GM19328 (cell line): ENCODE data around the gene PFN2.
"Not testable (repeated sequence)": the region's sequence is repeated elsewhere in the genome, so short reads cannot be mapped to it uniquely, and the experiment has no call there.

Experiments used
- ATAC-seq: cut with Tn5 transposase; IDR thresholded peaks from one replicate; pipeline ENCODE4 v1.9.1; 2021; ENCODE audit warnings: mild to moderate bottlenecking, moderate library complexity; ENCODE audit not compliant: unreplicated experiment

The PFN2 gene

DNA sequence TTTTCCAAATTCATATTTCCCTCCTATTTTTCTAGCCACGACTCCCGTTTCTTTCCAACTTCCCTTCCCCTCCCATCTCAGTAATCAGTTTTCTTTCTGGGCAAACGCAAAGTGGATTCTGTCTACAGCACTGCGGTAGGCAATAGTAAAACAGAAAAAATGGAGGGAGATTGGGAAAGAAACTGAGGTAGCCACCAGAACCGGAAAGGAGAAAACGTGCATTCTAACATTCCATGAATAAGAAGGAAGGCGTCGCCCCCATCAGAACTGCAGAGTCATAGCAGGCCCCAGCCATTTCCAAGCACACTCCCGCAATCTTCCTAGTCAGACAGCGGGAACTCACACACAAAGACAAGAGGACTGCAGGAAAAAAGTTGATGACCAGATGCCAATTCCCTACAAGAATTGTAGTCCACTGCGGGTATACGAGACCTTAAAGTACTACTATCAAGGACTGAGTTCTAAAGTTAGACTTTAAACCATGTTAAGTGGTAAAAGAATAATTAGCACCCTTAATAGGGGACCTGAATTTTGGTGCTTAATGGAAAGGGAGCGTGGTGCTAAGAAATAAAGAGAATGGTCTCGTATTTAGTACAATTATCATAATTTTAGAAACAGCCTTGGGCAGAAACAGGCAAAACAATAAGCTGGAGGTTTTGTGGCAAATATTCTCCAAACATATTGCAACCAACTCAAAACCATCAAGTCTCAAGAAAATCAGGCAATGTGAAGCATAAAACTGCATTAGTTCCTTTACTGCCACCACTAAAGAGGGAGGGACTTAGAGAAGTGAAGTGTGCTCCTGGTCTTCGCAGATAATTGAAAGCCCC lies 1.4 kb downstream of the PFN2 start:
- no peak for ATAC-seq

DNA sequence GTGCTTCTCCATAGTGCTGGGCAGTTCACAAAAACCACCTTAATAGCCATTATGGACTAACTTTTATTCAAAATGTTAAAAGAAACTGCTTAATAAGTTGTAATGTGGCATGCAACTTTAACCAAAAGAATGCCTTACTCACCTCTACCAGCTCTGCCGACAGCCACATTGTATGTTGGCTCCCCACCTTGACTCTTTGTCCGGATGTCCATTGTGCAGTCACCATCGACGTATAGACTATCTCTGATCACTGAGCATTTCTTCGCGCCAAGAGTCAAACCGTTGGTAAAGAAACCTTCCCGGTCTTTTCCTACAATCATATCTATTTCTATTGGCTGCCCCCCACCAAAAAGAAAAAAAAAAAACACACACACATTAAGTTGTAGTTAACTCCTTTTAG lies 2.5 kb downstream of the PFN2 start:
- ATAC-seq, result no peak

DNA sequence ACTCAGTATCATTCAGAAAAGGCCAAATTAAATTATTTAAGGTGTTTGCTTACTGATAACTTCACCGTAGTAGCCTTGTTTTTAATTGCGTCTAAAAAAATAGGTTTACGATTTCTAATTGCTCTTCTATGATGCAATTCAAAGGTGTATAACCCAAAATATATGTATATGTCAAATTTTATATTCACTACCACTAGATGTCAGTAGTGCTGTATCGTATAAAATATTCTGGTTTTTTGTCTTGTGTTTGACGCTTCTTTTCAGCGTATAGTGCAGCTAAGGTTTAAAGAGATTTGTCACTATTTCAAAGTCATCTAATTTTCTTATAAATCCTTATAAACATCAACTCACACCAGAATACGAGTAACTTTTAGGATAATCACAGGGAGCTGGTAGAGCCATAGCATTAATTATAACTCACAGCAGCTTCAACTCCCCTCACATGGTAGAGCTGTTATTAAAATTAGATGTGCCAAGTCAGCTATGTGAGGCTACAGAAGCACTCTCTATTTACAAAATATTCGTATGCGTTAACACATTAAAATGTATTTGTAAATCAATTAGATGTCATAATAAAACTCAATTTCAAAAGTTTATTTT lies 3.5 kb downstream of the PFN2 start:
- ATAC-seq, result no peak

DNA sequence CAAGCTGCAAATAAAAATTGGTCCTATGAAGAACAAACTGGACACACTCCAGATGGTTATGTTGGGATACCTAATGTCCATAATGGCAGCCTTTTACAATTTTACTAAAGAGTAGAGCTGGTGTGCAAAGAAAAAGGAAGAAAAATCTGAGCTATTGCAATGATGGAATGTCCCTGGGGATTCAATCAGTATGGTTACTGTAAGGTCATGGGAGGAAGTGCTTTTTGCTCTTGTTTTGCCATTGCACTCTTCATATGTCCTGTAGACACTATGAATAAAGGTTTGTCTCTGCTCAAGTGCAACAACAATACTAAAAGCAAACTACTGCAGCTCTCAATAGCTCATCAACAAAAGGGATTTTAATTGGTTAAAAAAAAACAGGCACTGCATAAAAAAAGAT lies 5.4 kb downstream of the PFN2 start:
- ATAC-seq, result no peak

DNA sequence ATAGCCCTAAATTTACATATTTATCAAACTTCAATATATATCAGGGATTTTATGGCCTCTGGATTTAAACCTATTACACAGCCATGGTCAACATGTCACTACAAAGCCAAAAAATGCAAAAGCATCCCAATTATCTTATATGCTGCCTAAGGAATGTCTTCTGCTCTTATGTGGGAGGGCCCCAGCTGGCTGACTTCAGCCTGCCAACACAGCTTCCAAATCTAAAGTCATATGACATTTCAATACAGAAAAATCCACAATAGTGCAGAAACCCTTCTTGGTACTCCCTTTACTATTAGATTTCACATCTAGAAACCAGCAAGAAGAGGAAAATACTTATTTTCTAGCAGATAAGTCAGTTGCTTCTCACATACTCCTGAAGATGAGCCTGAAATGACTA lies 6.4 kb downstream of the PFN2 start:
- ATAC-seq, result no peak

DNA sequence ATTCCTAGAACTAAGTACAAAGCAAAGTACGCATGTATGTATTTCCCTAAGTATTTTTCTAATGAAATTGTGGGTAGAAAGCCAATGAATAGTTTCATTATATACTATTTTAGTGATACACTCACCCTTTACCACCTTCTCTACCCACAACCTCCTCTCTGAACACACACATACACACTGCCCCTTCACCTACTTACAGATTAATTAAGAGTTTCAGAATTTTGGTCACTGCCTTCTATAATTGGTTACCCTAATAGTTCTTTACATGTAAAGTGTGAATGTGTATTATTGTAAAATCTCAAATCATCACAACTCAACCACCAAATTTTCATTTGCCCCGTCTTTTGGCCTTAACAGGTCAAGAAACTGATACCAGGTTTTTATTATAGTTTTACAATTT lies 7.2 kb downstream of the PFN2 start:
- ATAC-seq, result no peak

DNA sequence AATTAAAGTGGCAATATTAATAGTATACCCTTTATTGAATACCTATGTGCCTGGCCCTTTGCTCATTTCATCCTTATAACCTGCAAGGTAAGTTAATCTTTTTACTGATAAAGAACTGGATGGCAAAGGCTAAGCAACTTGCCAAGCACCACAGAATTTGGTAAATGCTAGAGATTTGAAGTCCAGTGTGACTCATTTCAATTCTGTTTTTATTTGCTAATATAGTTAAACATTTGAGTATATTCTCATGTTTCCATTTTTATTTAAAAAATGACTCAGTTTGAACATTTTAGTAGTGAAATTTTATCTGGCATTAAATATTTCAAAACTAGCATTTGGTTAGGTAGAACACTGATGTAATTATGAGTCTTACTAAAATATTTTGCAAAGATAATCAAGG lies 11.3 kb downstream of the PFN2 start:
- no peak for ATAC-seq

DNA sequence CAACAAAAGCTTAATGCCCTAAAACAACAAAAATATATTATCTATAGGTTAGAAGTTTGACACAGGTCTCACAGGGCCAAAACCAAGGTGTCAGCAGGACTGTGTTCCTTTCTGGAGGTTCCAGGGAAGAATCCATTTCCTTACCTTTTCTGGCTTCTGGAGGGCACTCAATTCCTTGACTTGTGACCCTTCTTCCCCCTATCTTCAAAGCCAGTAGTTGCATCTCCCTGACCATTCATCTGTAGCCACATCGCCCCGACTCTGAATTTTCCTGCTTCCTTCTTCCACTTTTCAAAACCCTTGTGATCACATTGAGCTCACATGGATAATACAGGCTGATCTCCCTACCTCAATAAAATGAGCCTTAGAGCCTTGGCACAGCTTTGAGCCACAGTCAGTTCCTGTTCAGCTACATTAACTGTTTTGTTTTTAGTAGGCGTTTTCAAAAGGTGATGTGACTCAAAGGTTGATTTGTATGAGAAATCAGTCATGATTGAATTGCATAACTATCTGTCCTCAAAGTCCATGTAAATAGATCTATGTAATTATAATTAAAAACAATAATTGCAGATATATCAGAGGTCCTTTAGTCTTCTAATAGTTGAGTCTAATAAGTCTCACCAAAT lies 12.4 kb downstream of the PFN2 start:
- ATAC-seq, result no peak

DNA sequence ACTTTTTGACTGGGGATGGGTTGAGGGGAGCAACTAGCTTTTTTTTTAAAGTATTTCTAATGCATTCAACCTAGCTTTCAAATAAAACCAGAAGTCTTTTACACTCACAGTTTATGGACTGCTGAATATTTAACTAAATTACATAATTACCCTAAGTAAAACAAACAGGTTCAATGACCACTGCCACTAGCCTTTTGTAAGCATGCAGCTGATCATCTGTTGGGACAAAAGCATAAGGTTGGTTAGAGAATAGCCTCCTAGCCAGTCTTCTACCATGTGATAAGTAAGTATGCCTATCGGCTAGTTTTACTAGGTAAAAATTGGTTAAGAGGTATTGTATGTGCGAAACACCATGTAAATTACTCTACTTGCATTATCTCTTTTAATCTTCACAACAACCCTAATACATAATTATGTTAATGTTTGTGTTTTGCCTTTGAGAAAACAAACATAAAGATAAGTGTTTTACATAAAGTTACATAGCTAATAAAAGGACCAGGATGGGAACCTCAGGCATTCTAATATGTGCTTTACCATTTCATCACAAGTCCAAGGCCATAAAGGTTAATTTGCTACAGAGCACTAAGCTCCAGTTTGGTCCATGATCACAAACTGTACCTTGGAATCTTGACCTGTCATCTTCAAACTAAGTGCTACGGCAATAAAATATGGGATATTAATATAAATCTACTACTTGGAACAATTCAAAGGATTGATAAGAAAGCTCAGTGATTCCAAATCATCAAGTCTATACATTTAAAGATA lies 13.2 kb downstream of the PFN2 start:
- no peak for ATAC-seq

DNA sequence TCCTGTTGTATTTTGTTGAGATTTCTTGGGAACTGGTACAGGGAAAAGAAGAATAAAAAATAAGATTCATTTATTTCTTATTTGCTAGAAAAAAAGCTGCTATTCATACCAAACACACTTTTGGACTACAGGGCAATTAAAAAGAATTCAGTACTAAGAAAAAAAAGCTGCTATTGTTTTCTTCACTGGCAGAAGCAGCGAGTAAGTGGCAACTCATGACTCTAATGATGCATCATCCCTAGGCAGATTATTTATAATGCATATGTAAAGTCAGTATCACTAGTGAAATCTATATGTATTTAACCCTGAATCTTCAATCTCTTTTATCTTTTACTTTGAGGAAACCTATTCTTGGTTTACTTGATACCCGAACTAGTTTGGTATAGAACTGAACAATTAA lies 15.2 kb downstream of the PFN2 start:
- no peak for ATAC-seq

DNA sequence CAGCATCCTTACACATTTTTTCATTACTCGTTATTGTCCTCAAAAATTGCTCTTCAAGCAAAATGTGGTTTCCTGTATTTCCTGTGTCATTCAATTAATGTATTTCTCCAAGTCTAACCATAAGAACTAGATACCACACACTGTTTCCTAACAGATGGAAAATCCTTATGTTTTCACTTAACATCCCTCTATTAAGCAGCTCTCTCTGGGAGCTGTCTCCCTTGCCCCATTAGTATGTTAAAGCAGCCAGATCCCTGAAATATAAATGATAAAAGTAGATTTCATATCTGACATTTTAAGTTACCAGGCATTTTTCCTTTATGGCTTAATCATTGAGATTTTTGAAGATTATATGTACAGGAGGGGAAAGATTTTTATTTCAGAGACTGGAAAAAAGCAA lies 15.9 kb downstream of the PFN2 start:
- ATAC-seq, result no peak

DNA sequence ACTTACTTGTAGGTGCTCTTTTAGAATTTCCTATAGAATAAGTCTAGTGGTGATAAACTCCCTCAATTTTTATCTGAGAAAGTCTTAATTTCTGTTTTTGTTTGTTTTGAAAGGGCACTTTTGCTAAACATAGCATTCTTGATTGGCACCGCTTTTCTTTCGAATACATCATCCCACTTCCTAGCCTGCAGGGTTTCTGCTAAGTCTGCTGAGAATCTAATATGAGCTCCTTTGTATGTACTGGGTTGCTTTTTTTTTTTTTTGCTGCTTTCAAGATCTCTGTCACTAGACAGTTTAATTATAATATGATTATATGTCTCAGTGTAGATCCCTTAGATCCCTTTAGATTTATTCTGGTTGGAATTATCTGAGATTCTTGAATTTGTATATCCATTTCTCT lies 21.5 kb downstream of the PFN2 start:
- ATAC-seq, result no peak

DNA sequence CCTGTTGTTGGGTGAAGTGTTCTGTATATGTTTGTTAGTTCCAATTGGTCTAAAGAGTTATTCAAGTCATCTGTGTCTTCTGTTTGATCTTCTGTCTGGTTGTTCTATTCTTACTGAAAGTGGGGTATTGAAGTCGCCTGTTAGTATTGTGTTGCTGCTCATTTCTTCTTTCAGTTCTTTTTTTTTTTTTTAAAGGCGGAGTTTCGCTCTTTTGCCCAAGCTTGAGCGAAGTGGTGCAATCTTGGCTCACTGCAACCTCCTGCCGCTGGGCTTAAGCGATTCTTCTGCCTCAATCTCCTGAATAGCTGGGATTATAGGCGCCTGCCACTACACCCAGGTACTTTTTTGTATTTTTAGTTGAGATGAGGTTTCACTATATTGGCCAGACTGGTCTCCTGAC lies 23.5 kb downstream of the PFN2 start:
- no peak for ATAC-seq

DNA sequence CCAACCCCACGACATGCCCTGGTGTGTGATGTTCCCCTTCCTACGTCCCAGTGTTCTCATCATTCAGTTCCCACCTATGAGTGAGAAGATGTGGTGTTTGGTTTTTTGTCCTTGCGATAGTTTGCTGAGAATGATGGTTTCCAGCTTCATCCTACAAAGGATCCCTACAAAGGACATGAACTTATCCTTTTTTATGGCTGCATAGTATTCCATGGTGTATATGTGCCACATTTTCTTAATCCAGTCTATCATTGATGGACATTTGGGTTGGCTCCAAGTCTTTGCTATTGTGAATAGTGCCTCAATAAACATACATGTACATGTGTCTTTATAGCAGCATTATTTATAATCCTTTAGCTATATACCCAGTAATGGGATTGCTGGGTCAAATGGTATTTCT lies 26.7 kb downstream of the PFN2 start:
- not testable (repeated sequence) for ATAC-seq

DNA sequence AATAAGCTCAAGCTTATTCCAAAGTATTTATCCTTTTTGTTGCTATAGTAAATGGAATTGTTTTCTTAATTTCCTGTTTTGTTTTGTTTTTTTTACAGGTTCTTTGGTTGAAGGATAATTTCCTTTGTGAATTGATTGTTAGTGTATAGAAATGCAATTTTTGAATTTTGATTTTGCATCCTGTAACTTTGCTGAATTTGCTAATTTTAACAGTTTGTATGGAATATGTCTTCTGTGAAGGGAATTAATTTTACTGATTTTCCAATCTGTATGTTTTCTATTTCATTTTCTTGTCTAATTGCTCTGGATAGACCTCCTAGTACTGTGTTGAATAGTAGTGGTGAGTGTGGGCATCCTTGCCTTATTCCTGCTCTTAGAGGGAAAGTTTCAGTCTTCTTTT lies 28.3 kb downstream of the PFN2 start:
- no peak for ATAC-seq

DNA sequence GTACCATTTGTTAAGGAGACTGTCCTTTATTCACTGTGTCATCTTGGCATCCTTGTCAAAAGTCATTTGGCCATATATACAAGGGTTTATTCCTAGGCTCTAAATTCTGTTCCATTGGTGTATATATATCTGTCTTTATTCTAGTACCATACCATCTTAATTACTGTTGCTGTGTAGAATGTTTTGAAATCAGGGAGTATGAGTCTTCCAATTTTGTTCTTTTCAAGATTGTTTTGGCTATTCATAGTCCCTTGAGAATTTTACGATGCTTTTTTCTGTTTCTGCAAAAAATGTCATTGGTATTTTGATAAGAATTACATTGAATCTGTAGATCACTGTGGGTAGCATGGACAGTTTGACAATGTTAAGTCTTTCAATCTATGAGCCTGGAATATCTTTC lies 28.7 kb downstream of the PFN2 start:
- no peak for ATAC-seq

DNA sequence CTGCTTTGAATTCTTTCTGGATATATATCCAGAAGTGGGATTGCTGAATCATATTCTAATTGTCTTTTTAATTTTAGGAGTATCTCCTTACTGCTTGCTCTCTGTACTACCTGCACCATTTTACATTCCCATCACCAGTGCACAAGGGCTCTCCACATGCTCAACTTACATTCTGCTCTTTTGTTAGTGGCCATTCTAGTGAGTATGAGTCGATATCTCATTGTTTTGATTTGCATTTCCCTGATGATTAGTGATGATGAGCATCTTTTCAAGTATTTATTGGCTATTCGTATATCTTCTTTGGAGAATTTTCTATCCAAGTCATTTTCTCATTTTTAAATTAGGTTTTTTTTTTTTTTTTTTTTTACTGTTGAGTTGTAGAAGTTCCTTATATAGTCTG lies 29.5 kb downstream of the PFN2 start:
- no peak for ATAC-seq

DNA sequence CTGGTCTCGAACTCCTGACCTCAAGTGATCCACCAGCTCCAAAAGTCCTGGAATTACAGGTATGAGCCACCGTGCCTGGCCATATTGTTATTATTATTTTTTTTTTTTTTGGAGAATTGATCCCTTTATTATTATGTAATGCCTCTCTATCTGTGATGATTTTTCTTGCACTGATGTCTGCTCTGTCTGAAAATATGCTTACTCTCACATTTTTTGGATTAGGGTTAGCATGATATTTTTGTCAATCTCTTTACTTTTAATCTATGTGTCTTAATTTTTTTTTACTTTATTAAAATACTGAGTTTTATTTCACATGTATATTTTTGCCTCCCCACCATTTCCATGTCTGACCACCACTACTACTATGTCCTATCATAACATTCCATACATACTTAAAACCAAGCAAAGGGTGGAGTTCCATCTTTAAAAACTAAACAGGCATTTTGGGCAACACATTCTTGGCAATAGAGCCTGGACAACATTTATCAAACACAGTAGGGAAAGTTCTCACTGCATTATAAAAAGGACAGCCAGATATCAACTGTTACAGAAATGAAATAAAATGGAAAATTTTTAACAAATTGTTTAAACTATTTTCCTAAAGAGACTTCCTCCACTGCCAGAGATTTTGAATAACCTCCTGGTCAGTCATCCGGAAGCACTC lies 32.2 kb downstream of the PFN2 start:
- not testable (repeated sequence) for ATAC-seq

DNA sequence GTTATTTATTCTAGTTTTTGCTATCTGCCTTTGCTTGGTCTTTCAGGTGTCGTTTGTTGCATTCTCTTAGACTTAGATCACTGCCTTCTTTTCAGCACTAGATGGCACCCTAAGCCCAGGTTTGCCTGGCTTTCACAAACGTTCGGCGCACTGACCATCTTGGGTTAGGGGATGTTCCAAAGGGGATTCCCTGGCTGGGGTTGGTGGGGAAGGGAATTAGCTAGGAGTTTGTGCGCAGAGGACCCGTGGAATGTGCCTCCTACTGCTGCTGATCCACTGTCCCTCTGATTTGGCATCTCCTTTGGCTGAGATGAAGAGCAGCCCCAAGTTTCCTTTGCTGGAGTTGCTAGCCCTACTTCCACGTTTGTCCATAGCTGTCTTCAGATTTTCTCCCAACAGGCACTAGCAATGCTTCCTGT lies 33.9 kb downstream of the PFN2 start:
- ATAC-seq, result no peak

DNA sequence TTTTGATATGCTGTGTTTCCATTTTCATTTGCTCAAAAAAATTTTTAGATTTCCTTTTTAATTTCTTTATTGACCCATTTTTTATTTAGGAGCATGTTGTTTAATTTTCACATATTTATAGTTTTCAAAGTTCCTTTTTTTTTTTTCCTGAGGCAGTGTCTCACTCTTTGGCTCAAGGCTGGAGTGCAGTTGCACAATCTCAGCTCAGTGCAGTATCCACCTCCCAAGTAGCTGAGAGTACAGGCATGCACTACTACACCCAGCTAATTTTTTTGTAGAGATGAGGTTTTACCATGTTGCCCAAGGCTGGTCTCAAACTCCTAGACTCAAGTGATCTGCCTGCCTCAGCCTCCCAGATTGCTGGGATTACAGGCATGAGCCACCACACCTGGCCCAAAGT lies 36.2 kb downstream of the PFN2 start:
- no peak for ATAC-seq

DNA sequence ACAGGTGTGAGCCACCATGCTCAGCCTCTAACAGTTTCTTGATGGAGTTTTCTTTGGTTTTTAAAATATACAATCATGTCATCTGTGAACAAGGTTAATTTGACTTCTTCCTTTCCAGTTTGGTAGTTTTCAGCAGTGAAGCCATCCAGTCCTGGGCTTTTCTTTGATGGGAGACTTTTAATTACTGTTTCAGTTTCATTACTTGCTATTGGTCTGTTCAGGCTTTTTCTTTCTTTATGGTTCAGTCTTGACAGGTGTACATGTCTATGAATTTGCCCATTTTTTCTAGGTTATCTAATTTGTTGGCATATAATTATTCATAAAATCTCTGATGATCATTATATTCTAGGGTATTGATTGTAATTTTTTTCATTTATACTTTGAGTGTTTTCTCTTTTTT lies 36.8 kb downstream of the PFN2 start:
- no peak for ATAC-seq
